ENCODE results near the gene MMP25. TPM values are rescaled to one million over a fixed set of nuclear protein-coding genes. Genes with fewer than 3 reads are reported as not detected.

The MMP25 gene
- polyA plus RNA-seq, 1 of the 3 experiments (the other 2 are of a cell fraction): 0.03 TPM

- no peak for DNase-seq
- POLR2A ChIA-PET: no interaction called here
- Histone ChIP-seq H3K27me3 (ENCODE audit: insufficient read depth) (no peaks in the 10 kb centered on the region), H3K4me3 (ENCODE audit: low read depth in 2 of 2, low read length in 1 of 2) (no peak overlapping the region), H2AFZ (ENCODE audit: low read depth) (no peak overlapping the region), H3K36me3 (replicated peaks in 1 of 2; ENCODE audit: control insufficient read depth in 1 of 2, insufficient read depth in 2 of 2, low read length in 1 of 2) (peaks cover 21 to 26% of the 10 kb centered on the region in 2 experiments), H3K79me2 (ENCODE audit: insufficient read depth) (peaks cover 6% of the 10 kb centered on the region; the same call in 1 of the 2 replicates), H3K9me3 (no peaks in the 10 kb centered on the region), H4K20me1 (ENCODE audit: insufficient read depth) (peaks cover 19% of the 10 kb centered on the region), H3K27ac (ENCODE audit: low read depth in 2 of 2, low read length in 1 of 2) (no peak overlapping the region), H3F3A (replicated peaks; ENCODE audit: insufficient read depth) (peaks cover 55% of the 10 kb centered on the region), H3K4me1 (ENCODE audit: control insufficient read depth in 1 of 2, insufficient read depth in 2 of 2, low read depth in 1 of 2, low read length in 1 of 2) (peaks cover 8 to 24% of the 10 kb centered on the region in 2 experiments; a peak in 3 of 4 replicates), H3K9ac (no peak overlapping the region), H3K9me2 (no peaks in the 10 kb centered on the region), H3K4me2 (no peak overlapping the region)
- no peak for TF ChIP-seq MEF2A (IDR thresholded peaks at IDR 0.05; ENCODE audit: borderline replicate concordance, low read depth)
- TF ChIP-seq EP300 (IDR thresholded peaks at IDR 0.05; ENCODE audit: borderline replicate concordance in 1 of 2, low read depth in 1 of 2, low read length in 1 of 2): no peak
- TF ChIP-seq TEAD4 (IDR thresholded peaks at IDR 0.05; ENCODE audit: borderline replicate concordance, insufficient read depth): no peak
- TF ChIP-seq RAD21 (IDR thresholded peaks at IDR 0.05; ENCODE audit: low read length): no peak
- TF ChIP-seq RXRA (IDR thresholded peaks at IDR 0.05; ENCODE audit: borderline replicate concordance, low read depth): no peak
- no peak for TF ChIP-seq CTCF (IDR thresholded peaks at IDR 0.05)
- no peak for TF ChIP-seq POLR2AphosphoS5 (IDR thresholded peaks at IDR 0.05; ENCODE audit: low read depth, low read length)
- no peak for TF ChIP-seq FOSL2 (IDR thresholded peaks at IDR 0.05; ENCODE audit: borderline replicate concordance, low read depth)
- TF ChIP-seq IRF3 (IDR thresholded peaks at IDR 0.05; ENCODE audit: low read depth, low read length): no peak
- no peak for TF ChIP-seq RFX5 (IDR thresholded peaks at IDR 0.05; ENCODE audit: low read length)
- TF ChIP-seq SIN3A (IDR thresholded peaks at IDR 0.05; ENCODE audit: borderline replicate concordance, low read depth, low read length): no peak
- no peak for TF ChIP-seq ZBTB33 (IDR thresholded peaks at IDR 0.05; ENCODE audit: borderline replicate concordance, low read depth)
- no peak for TF ChIP-seq FOXM1 (IDR thresholded peaks at IDR 0.05; ENCODE audit: low read depth)
- no peak for TF ChIP-seq EZH2phosphoT487 (IDR thresholded peaks at IDR 0.05; ENCODE audit: borderline replicate concordance, low read depth)
- no peak for TF ChIP-seq CHD2 (IDR thresholded peaks at IDR 0.05; ENCODE audit: low read length, partially characterized antibody)
- TF ChIP-seq RCOR1 (IDR thresholded peaks at IDR 0.05; ENCODE audit: low read length): no peak
- TF ChIP-seq JUND (IDR thresholded peaks at IDR 0.05): no peak
- no peak for TF ChIP-seq GABPA (IDR thresholded peaks at IDR 0.05; ENCODE audit: low read depth)
- TF ChIP-seq MXI1 (IDR thresholded peaks at IDR 0.05; ENCODE audit: low read depth, low read length): no peak
- WGBS (ENCODE audit: low lambda C conversion rate): 93% methylated on average over 7 of the region's 8 CpGs
- CTCF ChIA-PET: no interaction called here
Measured at GRCh38 chr16:3026003-3026378, 20.4 kb upstream of the MMP25 start.

All from SK-N-SH (cell line).